GM03348 (cell line): ENCODE data around the gene JTB.

Experiments used
- DNase-seq: peaks from one replicate; pipeline ENCODE4 v3.0.0; 2012; ENCODE audit warnings: low spot score

Gene JTB

GRCh38 chr1:153953859-153954365, 23.6 kb downstream of the JTB start:
- no peak for DNase-seq

GRCh38 chr1:153951801-153952200, 25.7 kb downstream of the JTB start:
- DNase-seq: no peak

- no peak for DNase-seq
Observed at GRCh38 chr1:153951183-153951582, 26.3 kb downstream of the JTB start.

GRCh38 chr1:153946622-153947241, 30.7 kb downstream of the JTB start, which contains the start of gene DENND4B:
TSS of gene DENND4B (minus strand) at chr1:153946718. CDS start at chr1:153944374, 2,344 bp downstream.
- peak; percentile 97 for DNase-seq

GRCh38 chr1:153945795-153946621, 31.5 kb downstream of the JTB start:
- peak; percentile 90 for DNase-seq

GRCh38 chr1:153945131-153945794, 32.2 kb downstream of the JTB start:
- DNase-seq: peak; percentile 27

- no peak for DNase-seq
Observed at GRCh38 chr1:153944827-153945117, 32.7 kb downstream of the JTB start.

GRCh38 chr1:153944005-153944826, 33.3 kb downstream of the JTB start:
- DNase-seq: no peak

GRCh38 chr1:153942766-153943549, 34.5 kb downstream of the JTB start:
- no peak for DNase-seq

GRCh38 chr1:153941826-153942725, 35.4 kb downstream of the JTB start:
- DNase-seq: no peak

- DNase-seq: no peak
Observed at GRCh38 chr1:153940756-153941155, 36.7 kb downstream of the JTB start.

- DNase-seq: no peak
Observed at GRCh38 chr1:153939476-153939875, 38.0 kb downstream of the JTB start.

GRCh38 chr1:153938996-153939395, 38.5 kb downstream of the JTB start:
- no peak for DNase-seq

GRCh38 chr1:153937331-153937730, 40.1 kb downstream of the JTB start:
- no peak for DNase-seq

- DNase-seq: no peak
Observed at GRCh38 chr1:153936011-153936802, 41.3 kb downstream of the JTB start.

GRCh38 chr1:153934746-153935145, 42.7 kb downstream of the JTB start:
- DNase-seq: no peak

GRCh38 chr1:153933955-153934354, 43.5 kb downstream of the JTB start:
- no peak for DNase-seq

- DNase-seq: no peak
Observed at GRCh38 chr1:153933430-153933829, 44.0 kb downstream of the JTB start.
